SK-N-SH treated with all-trans-retinoic acid at 6 μM for 48 hours (cell line): ENCODE results near the gene ZNF606.

Experiments
- ATAC-seq: fragments of 200-7000 bp; cut with Tn5 transposase; 3 replicates; pipeline ENCODE4 v1.9.1; 2020; ENCODE audit warnings: mild to moderate bottlenecking, moderate library complexity
- BACH2 ChIP-seq: fragments of 250-450 bp; sonication (Bioruptor Pico); IDR thresholded peaks from 2 replicates; pipeline ENCODE4 v1.9.0; 2021; ENCODE audit warnings: mild to moderate bottlenecking, borderline replicate concordance
- CSDC2 ChIP-seq: fragments of 250-450 bp; sonication (Bioruptor Pico); IDR thresholded peaks from 2 replicates; pipeline ENCODE4 v1.5.0; 2020; ENCODE audit warnings: mild to moderate bottlenecking, moderate library complexity
- GLIS3 ChIP-seq: fragments of 250-450 bp; sonication (Bioruptor Pico); IDR thresholded peaks from 2 replicates; pipeline ENCODE4 v1.5.0; 2020; ENCODE audit warnings: mild to moderate bottlenecking, moderate library complexity
- ISL1 ChIP-seq: fragments of 250-450 bp; sonication (Bioruptor Pico); IDR thresholded peaks from 2 replicates; pipeline ENCODE4 v2.1.2; 2022; ENCODE audit warnings: mild to moderate bottlenecking, moderate library complexity
- OSR1 ChIP-seq: fragments of 250-450 bp; sonication (Bioruptor Pico); IDR thresholded peaks from 2 replicates; pipeline ENCODE4 v1.8.0; 2022; ENCODE audit warnings: moderate library complexity, mild to moderate bottlenecking, inconsistent platforms
- PPARA ChIP-seq: fragments of 250-450 bp; sonication (Bioruptor Pico); IDR thresholded peaks from 2 replicates; pipeline ENCODE4 v1.5.0; 2020; ENCODE audit warnings: mild to moderate bottlenecking, borderline replicate concordance
- SNAI2 ChIP-seq: fragments of 250-450 bp; sonication (Bioruptor Pico); IDR thresholded peaks from 2 replicates; pipeline ENCODE4 v1.5.0; 2020; ENCODE audit warnings: mild to moderate bottlenecking, moderate library complexity
- TCF4 ChIP-seq: fragments of 250-450 bp; sonication (Bioruptor Pico); IDR thresholded peaks from 2 replicates; pipeline ENCODE4 v1.8.0; 2021; ENCODE audit warnings: mild to moderate bottlenecking, moderate library complexity, borderline replicate concordance
- TOX ChIP-seq: fragments of 250-450 bp; sonication (Bioruptor Pico); IDR thresholded peaks from 2 replicates; pipeline ENCODE4 v1.8.0; 2021; ENCODE audit warnings: mild to moderate bottlenecking, moderate library complexity, borderline replicate concordance
- ZC3H10 ChIP-seq: fragments of 250-450 bp; sonication (Bioruptor Pico); IDR thresholded peaks from 2 replicates; pipeline ENCODE4 v1.5.1; 2021; ENCODE audit warnings: mild to moderate bottlenecking, moderate library complexity
- ZFP3 ChIP-seq: fragments of 250-450 bp; sonication (Bioruptor Pico); IDR thresholded peaks from 2 replicates; pipeline ENCODE4 v1.5.0; 2020; ENCODE audit warnings: mild to moderate bottlenecking, moderate library complexity
- ZFP30 ChIP-seq: fragments of 450-650 bp; formaldehyde crosslinking; IDR thresholded peaks from 2 replicates; pipeline ENCODE4 v1.5.0; 2022; ENCODE audit warnings: mild to moderate bottlenecking, moderate library complexity
- ZNF565 ChIP-seq: fragments of 450-650 bp; formaldehyde crosslinking; conservative IDR thresholded peaks from 2 replicates; pipeline ENCODE4 v1.5.0; 2020; ENCODE audit warnings: low read depth, mild to moderate bottlenecking, moderate library complexity
- ZNF70 ChIP-seq: fragments of 450-650 bp; formaldehyde crosslinking; IDR thresholded peaks from 2 replicates; pipeline ENCODE4 v1.5.0; 2020; ENCODE audit warnings: mild to moderate bottlenecking, moderate library complexity
- TF ChIP-seq, protein P1 (sequence below): fragments of 250-450 bp; sonication (Bioruptor Pico); IDR thresholded peaks from 2 replicates; pipeline ENCODE4 v1.5.0; 2020; ENCODE audit warnings: mild to moderate bottlenecking, moderate library complexity
- TF ChIP-seq, protein P2 (sequence below): fragments of 250-450 bp; sonication (Bioruptor Pico); IDR thresholded peaks from 2 replicates; pipeline ENCODE4 v1.8.0; 2020; ENCODE audit warnings: mild to moderate bottlenecking, moderate library complexity, borderline replicate concordance
- TF ChIP-seq, protein P3 (sequence below): fragments of 250-450 bp; sonication (Bioruptor Pico); IDR thresholded peaks from 2 replicates; pipeline ENCODE4 v1.5.1; 2020; ENCODE audit warnings: low read depth, mild to moderate bottlenecking, moderate library complexity

ZNF606 gene

DNA sequence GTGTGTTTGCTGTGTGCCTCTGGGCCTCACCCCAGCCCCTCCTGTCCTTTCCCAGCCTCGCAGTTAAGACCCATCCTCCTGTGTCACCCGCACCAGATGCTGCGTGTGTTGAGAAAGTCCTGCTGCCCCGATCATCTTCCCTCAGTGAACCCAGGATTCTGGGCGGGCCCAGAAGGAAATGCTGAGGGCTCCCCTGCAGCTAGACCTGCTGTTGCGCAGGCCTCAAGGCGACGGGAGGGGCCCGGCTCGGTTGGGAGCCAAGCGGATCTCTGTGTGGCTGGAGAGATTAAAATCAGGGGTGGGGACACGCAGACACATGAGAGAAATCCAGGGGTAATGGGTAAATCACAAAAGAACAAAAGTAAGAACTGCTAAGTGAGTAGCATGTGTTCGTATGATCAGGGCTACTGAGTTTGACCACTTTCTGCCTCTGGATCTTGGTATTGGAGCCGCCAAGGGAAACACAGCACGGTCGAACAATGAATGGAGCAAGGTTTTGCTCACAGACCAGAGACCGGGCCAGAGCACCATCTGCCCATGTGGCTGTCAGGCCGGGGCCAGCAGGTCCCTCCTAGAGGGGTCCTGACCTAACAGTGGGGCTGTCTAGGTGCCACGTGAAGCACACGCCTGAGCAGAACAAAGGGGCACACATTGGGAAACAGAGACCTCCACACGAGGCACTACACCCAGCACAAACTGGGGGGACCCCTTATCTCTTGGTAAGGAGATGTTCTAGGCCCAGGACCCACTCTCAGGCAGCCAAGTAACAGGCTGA is 38.3 kb upstream of the ZNF606 start:
- ATAC-seq: no peak
- TF ChIP-seq, protein P1, sequence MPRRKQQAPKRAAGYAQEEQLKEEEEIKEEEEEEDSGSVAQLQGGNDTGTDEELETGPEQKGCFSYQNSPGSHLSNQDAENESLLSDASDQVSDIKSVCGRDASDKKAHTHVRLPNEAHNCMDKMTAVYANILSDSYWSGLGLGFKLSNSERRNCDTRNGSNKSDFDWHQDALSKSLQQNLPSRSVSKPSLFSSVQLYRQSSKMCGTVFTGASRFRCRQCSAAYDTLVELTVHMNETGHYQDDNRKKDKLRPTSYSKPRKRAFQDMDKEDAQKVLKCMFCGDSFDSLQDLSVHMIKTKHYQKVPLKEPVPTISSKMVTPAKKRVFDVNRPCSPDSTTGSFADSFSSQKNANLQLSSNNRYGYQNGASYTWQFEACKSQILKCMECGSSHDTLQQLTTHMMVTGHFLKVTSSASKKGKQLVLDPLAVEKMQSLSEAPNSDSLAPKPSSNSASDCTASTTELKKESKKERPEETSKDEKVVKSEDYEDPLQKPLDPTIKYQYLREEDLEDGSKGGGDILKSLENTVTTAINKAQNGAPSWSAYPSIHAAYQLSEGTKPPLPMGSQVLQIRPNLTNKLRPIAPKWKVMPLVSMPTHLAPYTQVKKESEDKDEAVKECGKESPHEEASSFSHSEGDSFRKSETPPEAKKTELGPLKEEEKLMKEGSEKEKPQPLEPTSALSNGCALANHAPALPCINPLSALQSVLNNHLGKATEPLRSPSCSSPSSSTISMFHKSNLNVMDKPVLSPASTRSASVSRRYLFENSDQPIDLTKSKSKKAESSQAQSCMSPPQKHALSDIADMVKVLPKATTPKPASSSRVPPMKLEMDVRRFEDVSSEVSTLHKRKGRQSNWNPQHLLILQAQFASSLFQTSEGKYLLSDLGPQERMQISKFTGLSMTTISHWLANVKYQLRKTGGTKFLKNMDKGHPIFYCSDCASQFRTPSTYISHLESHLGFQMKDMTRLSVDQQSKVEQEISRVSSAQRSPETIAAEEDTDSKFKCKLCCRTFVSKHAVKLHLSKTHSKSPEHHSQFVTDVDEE (CRISPR knock-in tag): no peak
- TF ChIP-seq ISL1 (CRISPR knock-in tag) (no peak), BACH2 (CRISPR knock-in tag) (no peak), TCF4 (CRISPR knock-in tag) (no peak), ZNF565 (no peak), CSDC2 (CRISPR knock-in tag) (no peak), GLIS3 (CRISPR knock-in tag) (no peak), ZNF70 (no peak), ZFP30 (no peak), OSR1 (no peak), SNAI2 (CRISPR knock-in tag) (no peak), ZC3H10 (no peak)
- TF ChIP-seq, protein P2, sequence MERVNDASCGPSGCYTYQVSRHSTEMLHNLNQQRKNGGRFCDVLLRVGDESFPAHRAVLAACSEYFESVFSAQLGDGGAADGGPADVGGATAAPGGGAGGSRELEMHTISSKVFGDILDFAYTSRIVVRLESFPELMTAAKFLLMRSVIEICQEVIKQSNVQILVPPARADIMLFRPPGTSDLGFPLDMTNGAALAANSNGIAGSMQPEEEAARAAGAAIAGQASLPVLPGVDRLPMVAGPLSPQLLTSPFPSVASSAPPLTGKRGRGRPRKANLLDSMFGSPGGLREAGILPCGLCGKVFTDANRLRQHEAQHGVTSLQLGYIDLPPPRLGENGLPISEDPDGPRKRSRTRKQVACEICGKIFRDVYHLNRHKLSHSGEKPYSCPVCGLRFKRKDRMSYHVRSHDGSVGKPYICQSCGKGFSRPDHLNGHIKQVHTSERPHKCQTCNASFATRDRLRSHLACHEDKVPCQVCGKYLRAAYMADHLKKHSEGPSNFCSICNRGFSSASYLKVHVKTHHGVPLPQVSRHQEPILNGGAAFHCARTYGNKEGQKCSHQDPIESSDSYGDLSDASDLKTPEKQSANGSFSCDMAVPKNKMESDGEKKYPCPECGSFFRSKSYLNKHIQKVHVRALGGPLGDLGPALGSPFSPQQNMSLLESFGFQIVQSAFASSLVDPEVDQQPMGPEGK (CRISPR knock-in tag): no peak
- TF ChIP-seq, protein P3, sequence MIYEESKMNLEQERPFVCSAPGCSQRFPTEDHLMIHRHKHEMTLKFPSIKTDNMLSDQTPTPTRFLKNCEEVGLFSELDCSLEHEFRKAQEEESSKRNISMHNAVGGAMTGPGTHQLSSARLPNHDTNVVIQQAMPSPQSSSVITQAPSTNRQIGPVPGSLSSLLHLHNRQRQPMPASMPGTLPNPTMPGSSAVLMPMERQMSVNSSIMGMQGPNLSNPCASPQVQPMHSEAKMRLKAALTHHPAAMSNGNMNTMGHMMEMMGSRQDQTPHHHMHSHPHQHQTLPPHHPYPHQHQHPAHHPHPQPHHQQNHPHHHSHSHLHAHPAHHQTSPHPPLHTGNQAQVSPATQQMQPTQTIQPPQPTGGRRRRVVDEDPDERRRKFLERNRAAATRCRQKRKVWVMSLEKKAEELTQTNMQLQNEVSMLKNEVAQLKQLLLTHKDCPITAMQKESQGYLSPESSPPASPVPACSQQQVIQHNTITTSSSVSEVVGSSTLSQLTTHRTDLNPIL (CRISPR knock-in tag): no peak
- TF ChIP-seq, all 23 proteins: peak for 0

DNA sequence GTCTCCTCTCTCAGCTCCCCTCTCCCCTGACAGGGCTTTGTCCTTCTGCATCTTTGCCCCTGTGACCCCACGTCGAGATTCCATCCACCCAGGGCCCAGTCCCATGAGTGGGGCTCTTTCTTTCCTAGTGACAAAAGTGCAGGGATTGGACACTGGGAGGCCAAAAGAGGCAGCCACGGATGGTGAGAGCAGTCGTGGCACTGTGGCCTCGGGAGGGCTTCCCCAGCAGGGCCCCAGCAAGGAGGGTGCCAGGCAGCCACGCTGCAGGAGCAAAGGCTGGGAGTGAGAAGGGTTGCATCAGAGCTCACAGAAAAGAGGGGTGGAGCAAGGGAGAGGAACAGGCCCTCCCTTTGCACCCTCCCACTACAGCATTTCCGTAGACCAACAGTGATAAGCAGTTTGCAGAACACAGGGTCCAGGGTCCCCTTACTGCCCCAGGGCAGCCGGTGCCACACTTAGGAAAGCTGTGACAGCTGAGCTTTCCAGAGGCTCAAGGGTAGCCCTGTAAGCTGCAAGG is 36.1 kb upstream of the ZNF606 start:
- TF ChIP-seq ZFP3 (CRISPR knock-in tag) (no peak), ZNF70 (no peak), ZNF565 (no peak), PPARA (CRISPR knock-in tag) (no peak), CSDC2 (CRISPR knock-in tag) (no peak), ISL1 (CRISPR knock-in tag) (no peak), TOX (no peak)
- TF ChIP-seq, protein P1 (CRISPR knock-in tag): no peak
- TF ChIP-seq, protein P3 (CRISPR knock-in tag): no peak
- TF ChIP-seq, protein P2 (CRISPR knock-in tag): no peak
- no peak for ATAC-seq
